Measurements from ENCODE around the gene DNAJC13.

DNAJC13 gene

DNA sequence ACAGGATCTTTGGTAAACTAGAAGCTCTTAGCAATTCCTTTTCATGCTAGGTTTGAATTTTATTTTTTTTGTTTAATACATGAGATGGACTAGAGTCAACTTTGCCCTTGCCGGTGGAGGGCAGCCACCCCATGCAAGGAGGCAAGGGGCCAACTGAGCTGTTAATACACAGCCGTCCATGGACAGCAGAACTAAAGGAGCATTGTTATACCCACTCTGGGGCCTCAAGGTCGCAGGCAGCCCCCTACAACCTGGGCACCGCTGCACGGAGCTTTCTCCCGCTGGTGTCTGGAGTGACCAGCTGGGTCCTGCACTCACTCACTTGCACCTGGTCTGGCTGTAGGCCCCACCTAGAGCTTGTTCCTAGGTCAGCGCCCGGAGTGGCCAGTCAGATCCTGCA lies 131.9 kb downstream of the DNAJC13 start:
- no peak for ATAC-seq (ENCODE audit: insufficient read depth, low read depth)
- no peak for TF ChIP-seq EZH2 (IDR thresholded peaks at IDR 0.05; ENCODE audit: borderline replicate concordance, low read depth, low read length, severe bottlenecking)
- TF ChIP-seq, protein P1, sequence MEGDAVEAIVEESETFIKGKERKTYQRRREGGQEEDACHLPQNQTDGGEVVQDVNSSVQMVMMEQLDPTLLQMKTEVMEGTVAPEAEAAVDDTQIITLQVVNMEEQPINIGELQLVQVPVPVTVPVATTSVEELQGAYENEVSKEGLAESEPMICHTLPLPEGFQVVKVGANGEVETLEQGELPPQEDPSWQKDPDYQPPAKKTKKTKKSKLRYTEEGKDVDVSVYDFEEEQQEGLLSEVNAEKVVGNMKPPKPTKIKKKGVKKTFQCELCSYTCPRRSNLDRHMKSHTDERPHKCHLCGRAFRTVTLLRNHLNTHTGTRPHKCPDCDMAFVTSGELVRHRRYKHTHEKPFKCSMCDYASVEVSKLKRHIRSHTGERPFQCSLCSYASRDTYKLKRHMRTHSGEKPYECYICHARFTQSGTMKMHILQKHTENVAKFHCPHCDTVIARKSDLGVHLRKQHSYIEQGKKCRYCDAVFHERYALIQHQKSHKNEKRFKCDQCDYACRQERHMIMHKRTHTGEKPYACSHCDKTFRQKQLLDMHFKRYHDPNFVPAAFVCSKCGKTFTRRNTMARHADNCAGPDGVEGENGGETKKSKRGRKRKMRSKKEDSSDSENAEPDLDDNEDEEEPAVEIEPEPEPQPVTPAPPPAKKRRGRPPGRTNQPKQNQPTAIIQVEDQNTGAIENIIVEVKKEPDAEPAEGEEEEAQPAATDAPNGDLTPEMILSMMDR (IDR thresholded peaks at IDR 0.05; ENCODE audit: borderline replicate concordance, extremely low read depth, low read length, poor library complexity, severe bottlenecking), result no peak
- no peaks in the 10 kb centered on the region for H3K36me3 ChIP-seq (ENCODE audit: insufficient read depth, low read length)
- no peak overlapping the region for H3K9ac ChIP-seq (ENCODE audit: low read depth, low read length)
- H3K27ac ChIP-seq (ENCODE audit: low read length), result peak overlapping the region; percentile 65; the same call in 1 of the 2 replicates
- H3K27me3 ChIP-seq (ENCODE audit: insufficient read depth, low read length, poor library complexity), result no peaks in the 10 kb centered on the region
- no peaks in the 10 kb centered on the region for H4K20me1 ChIP-seq (ENCODE audit: insufficient read depth, low read length)
- no peak overlapping the region for H3K4me2 ChIP-seq (ENCODE audit: insufficient read depth, low read length)
- H2AFZ ChIP-seq (ENCODE audit: low read depth, low read length), result no peak overlapping the region
- DNase-seq, result no peak
- peaks cover 2% of the 10 kb centered on the region for H3K9me3 ChIP-seq (ENCODE audit: insufficient read depth, low read length, severe bottlenecking)
- H3K4me1 ChIP-seq (ENCODE audit: insufficient read depth, low read length), result peaks cover 26% of the 10 kb centered on the region
- no peak overlapping the region for H3K4me3 ChIP-seq (ENCODE audit: low read depth in 1 of 2, low read length in 2 of 2)
- H3K79me2 ChIP-seq (ENCODE audit: insufficient read depth, low read length), result no peaks in the 10 kb centered on the region

DNA sequence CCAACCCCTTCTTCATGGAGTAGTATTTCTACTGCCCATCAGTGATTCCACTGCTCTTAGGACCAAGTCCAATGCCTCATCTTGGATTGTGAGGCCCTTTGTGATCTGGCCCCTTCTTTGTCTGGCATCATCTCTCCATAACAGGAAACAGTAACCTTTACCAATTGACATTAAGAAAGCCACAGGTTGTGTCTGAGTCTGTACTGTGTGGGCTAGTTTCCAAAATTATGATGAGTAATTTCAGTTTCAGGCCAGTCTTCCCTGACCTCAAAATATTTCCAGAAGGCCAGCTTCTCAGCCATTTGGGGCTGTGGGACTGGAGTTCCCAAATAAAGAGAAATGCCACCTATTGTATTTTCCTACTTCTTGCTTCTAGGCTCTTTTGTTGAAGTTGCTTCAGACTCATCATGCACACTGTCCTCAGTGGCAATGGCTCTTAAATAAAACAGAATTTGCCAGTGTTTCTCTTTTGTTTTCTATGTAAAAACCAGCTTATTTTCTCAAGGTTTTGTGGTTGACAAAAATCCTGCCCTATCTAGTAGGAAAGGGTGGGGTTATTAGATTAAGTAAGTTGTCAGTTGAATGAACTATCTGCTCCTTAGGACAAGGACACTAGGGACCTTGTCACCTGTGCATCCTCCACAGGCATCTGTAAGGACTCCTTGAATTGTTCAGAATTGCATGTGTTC lies 132.7 kb downstream of the DNAJC13 start:
- TF ChIP-seq, protein P1 (IDR thresholded peaks at IDR 0.05; ENCODE audit: borderline replicate concordance, extremely low read depth, low read length, poor library complexity, severe bottlenecking), result no peak
- no peak for TF ChIP-seq EZH2 (IDR thresholded peaks at IDR 0.05; ENCODE audit: borderline replicate concordance, low read depth, low read length, severe bottlenecking)
- Histone ChIP-seq H3K4me3 (ENCODE audit: low read depth in 1 of 2, low read length in 2 of 2) (no peak overlapping the region), H3K36me3 (ENCODE audit: insufficient read depth, low read length) (no peaks in the 10 kb centered on the region), H3K4me2 (ENCODE audit: insufficient read depth, low read length) (peak overlapping the region; percentile 48), H3K79me2 (ENCODE audit: insufficient read depth, low read length) (no peaks in the 10 kb centered on the region), H4K20me1 (ENCODE audit: insufficient read depth, low read length) (no peaks in the 10 kb centered on the region), H3K27me3 (ENCODE audit: insufficient read depth, low read length, poor library complexity) (no peaks in the 10 kb centered on the region), H2AFZ (ENCODE audit: low read depth, low read length) (peak overlapping the region; percentile 19), H3K9me3 (ENCODE audit: insufficient read depth, low read length, severe bottlenecking) (peaks cover 2% of the 10 kb centered on the region), H3K27ac (ENCODE audit: low read length) (peak overlapping the region; percentile 65), H3K4me1 (ENCODE audit: insufficient read depth, low read length) (peaks cover 26% of the 10 kb centered on the region), H3K9ac (ENCODE audit: low read depth, low read length) (peak overlapping the region; percentile 4; the same call in 1 of the 2 replicates)
- no peak for DNase-seq
- ATAC-seq (ENCODE audit: insufficient read depth, low read depth), result peak; percentile 68

DNA sequence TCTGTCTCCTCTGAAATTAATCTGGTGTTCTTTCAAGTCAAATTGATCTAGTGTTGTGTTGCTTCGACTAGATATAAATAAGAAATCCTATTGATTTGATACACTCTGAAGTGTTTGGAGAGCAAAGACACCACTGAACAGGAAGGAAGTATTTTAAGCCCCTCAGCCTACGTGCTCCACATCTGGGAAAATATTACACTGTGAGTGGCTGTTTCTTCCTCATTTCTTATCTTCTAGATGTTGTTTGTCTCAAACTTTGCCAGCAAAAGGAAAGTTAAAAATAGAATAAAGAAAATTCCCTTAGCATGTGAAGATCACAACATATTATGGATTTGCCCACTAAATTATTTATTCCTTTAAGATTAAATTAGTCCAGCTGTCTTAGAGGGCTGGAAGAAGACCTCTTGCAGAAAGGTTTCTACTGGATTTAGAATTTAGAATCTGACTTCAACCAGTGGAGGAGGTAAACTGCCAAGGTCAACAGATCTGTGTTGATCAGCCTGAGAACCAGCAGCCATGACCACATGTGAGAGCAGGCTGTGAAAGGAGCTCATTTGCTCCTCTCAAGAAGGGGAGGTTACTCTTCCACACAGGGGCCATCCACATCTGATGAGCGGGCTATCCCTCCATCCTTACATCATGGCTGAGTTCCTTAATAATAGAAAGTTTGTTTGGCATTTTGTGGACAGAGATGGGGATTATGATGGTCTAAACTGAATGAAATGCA lies 133.4 kb downstream of the DNAJC13 start:
- peak; percentile 76 for ATAC-seq (ENCODE audit: insufficient read depth, low read depth)
- H3K9ac ChIP-seq (ENCODE audit: low read depth, low read length), result peak overlapping the region; percentile 27
- TF ChIP-seq EZH2 (IDR thresholded peaks at IDR 0.05; ENCODE audit: borderline replicate concordance, low read depth, low read length, severe bottlenecking), result no peak
- TF ChIP-seq, protein P1 (IDR thresholded peaks at IDR 0.05; ENCODE audit: borderline replicate concordance, extremely low read depth, low read length, poor library complexity, severe bottlenecking), result no peak
- H2AFZ ChIP-seq (ENCODE audit: low read depth, low read length), result peak overlapping the region; percentile 42
- H3K36me3 ChIP-seq (ENCODE audit: insufficient read depth, low read length), result no peaks in the 10 kb centered on the region
- H3K4me3 ChIP-seq (ENCODE audit: low read depth in 1 of 2, low read length in 2 of 2), result no peak overlapping the region
- H3K9me3 ChIP-seq (ENCODE audit: insufficient read depth, low read length, severe bottlenecking), result peaks cover 2% of the 10 kb centered on the region
- H3K27ac ChIP-seq (ENCODE audit: low read length), result peak overlapping the region; percentile 65
- H3K4me2 ChIP-seq (ENCODE audit: insufficient read depth, low read length), result peak overlapping the region; percentile 48
- H3K79me2 ChIP-seq (ENCODE audit: insufficient read depth, low read length), result no peaks in the 10 kb centered on the region
- peaks cover 26% of the 10 kb centered on the region for H3K4me1 ChIP-seq (ENCODE audit: insufficient read depth, low read length)
- H3K27me3 ChIP-seq (ENCODE audit: insufficient read depth, low read length, poor library complexity), result no peaks in the 10 kb centered on the region
- DNase-seq, result peak; percentile 17
- no peaks in the 10 kb centered on the region for H4K20me1 ChIP-seq (ENCODE audit: insufficient read depth, low read length)
